Gastrocnemius medialis (tissue), 4 donors: ENCODE data around the gene HMGCLL1. TPM values are rescaled to one million over a fixed set of nuclear protein-coding genes. Genes with fewer than 3 reads are reported as not detected.

Experiments
- ATAC-seq, 2 donors: fragments of 150-250 bp; one replicate each; pipeline ENCODE4 v1.9.1; 2016
- DNase-seq, 2 donors: peaks; one replicate each; pipeline ENCODE4 v3.0.0-alpha.2; 2019
- H3K27ac ChIP-seq, 4 donors: fragments of 200-600 bp; sonication (generic); 1 replicate in 1 of 4; 2 replicates in 3 of 4; pipeline ENCODE4 v1.5.1; 2016 to 2018; ENCODE audit warnings: mild to moderate bottlenecking in 2 of 4, moderate library complexity in 1 of 4
- H3K27me3 ChIP-seq, 3 donors: fragments of 200-600 bp; sonication (generic) in 2 of 3; 1 replicate in 1 of 3; 2 replicates in 2 of 3; pipeline versions ENCODE4 v1.5.1 to v1.6.0; 2016 to 2019; ENCODE audit warnings: mild to moderate bottlenecking in 1 of 3, moderate library complexity in 1 of 3
- H3K36me3 ChIP-seq, 2 donors: fragments of 200-600 bp; sonication (generic) in 1 of 2; one replicate each; pipeline ENCODE4 v1.5.1; 2017 to 2018
- H3K4me1 ChIP-seq, 2 donors: fragments of 200-600 bp; sonication (generic) in 1 of 2; one replicate each; pipeline ENCODE4 v1.5.1; 2016 to 2017; ENCODE audit warnings: mild to moderate bottlenecking in 2 of 2
- H3K4me3 ChIP-seq, 4 donors: fragments of 200-600 bp; sonication (generic) in 3 of 4; 1 replicate in 1 of 4; 2 replicates in 3 of 4; pipeline ENCODE4 v1.5.1; 2016 to 2019; ENCODE audit warnings: mild to moderate bottlenecking in 2 of 4
- H3K9me3 ChIP-seq, 3 donors: fragments of 200-600 bp; sonication (generic) in 2 of 3; 1 replicate in 1 of 3; 2 replicates in 2 of 3; pipeline ENCODE4 v1.5.1; 2016 to 2019
- CTCF ChIP-seq, 5 experiments: fragments of 450-650 bp in 3 of 5; fragments of 200-600 bp in 2 of 5; sonication (generic) in 2 of 5; IDR thresholded peaks in 4 of 5; conservative IDR thresholded peaks in 1 of 5; 1 replicate in 4 of 5; 2 replicates in 1 of 5; pipeline ENCODE4 v1.5.1; 2016 to 2019; ENCODE audit warnings: antibody characterized with exemption in 5 of 5, mild to moderate bottlenecking in 3 of 5, moderate library complexity in 3 of 5
- POLR2A ChIP-seq, 2 donors: fragments of 450-650 bp; IDR thresholded peaks; one replicate each; pipeline ENCODE4 v1.6.1; 2017; ENCODE audit warnings: antibody characterized with exemption in 2 of 2, mild to moderate bottlenecking in 2 of 2, moderate library complexity in 2 of 2
- in situ Hi-C, 4 donors: fragments of 200-750 bp; cut with MboI; loops; one replicate each; pipeline versions ENCODE4 v1.15.0 to v1.8.0; 2017; ENCODE audit warnings: low sequenced_read_pairs in 4 of 4
- intact Hi-C: fragments of 100-400 bp; cut with DNase I; formaldehyde crosslinking; loops from one replicate; pipeline ENCODE4 v1.15.1; 2023; ENCODE audit warnings: low total_unique reads
- total RNA-seq, 4 donors: library from RNA; depleted of rRNA; stranded (reverse); fragments of >200 nt; gene quantifications; one replicate each; pipeline versions ENCODE4 v1.1.0 to v1.2.3, GENCODE V29; 2016

Gene HMGCLL1
- total RNA-seq, 4 donors from 2014 or later, result 0.53 to 3.6 (median 1.2) TPM

- DNase-seq, result no peak
- intact Hi-C loops, result no loop called here
- Histone ChIP-seq H3K9me3 (no peaks in the 10 kb centered on the region), H3K4me1 (peaks cover 0 to 3% of the 10 kb centered on the region in 2 donors), H3K36me3 (no peaks in the 10 kb centered on the region), H3K27me3 (no peaks in the 10 kb centered on the region), H3K4me3 (no peak overlapping the region), H3K27ac (peak overlapping the region; percentile 33 to 62 (median 44))
- TF ChIP-seq POLR2A (IDR thresholded peaks at IDR 0.05), result no peak
- TF ChIP-seq CTCF (IDR thresholded peaks at IDR 0.05 in 4 of 5, conservative IDR thresholded peaks at IDR 0.05 in 1 of 5), result no peak
- no peak for ATAC-seq
- in situ Hi-C loops, result no loop called here
These were observed 11.4 kb downstream of the HMGCLL1 start for GRCh38 chr6:55567558-55567957.

GRCh38 chr6:55566036-55566710 lies 12.8 kb downstream of the HMGCLL1 start:
- H3K27ac ChIP-seq, result peak overlapping the region in 3 of 4 donors; percentile 2 to 21 (median 2)
- no peak for ATAC-seq

DNA sequence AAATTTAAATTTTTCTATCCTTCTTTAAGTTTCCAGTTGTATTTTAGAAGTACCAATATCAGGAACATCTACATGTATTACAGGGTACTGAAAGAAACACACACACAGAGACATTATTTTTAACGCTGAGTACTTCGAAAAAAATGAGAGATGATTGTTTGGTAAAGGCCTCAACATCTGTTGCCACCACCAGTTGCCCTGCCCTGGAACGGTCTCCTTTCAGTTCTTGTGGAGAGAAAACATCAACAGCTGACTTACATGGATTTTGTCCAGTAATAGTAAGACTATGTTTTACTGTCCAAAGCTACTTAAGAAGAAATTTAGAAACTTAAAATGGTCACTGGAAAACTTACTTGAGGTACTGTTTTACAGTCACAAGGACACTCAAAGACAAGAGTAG lies 16.7 kb downstream of the HMGCLL1 start:
- DNase-seq, result no peak
- in situ Hi-C loops (no loop called here), intact Hi-C loops (no loop called here)
- Histone ChIP-seq H3K36me3 (no peaks in the 10 kb centered on the region), H3K27ac (no peak overlapping the region), H3K4me3 (no peak overlapping the region), H3K27me3 (no peaks in the 10 kb centered on the region), H3K9me3 (no peaks in the 10 kb centered on the region), H3K4me1 (no peaks in the 10 kb centered on the region)
- ATAC-seq, result no peak
- TF ChIP-seq CTCF (IDR thresholded peaks at IDR 0.05 in 4 of 5, conservative IDR thresholded peaks at IDR 0.05 in 1 of 5) (no peak), POLR2A (IDR thresholded peaks at IDR 0.05) (no peak)

More at GRCh38 chr6:55566036-55566710, 12.8 kb downstream of the HMGCLL1 start:
- Histone ChIP-seq H3K4me1 (peaks cover 0 to 3% of the 10 kb centered on the region in 2 donors), H3K9me3 (no peaks in the 10 kb centered on the region), H3K27me3 (no peaks in the 10 kb centered on the region), H3K4me3 (no peak overlapping the region), H3K36me3 (no peaks in the 10 kb centered on the region)
- no peak for DNase-seq
- in situ Hi-C loops (no loop called here), intact Hi-C loops (no loop called here)
- TF ChIP-seq POLR2A (IDR thresholded peaks at IDR 0.05) (no peak), CTCF (IDR thresholded peaks at IDR 0.05 in 4 of 5, conservative IDR thresholded peaks at IDR 0.05 in 1 of 5) (no peak)

GRCh38 chr6:55560290-55560885 lies 18.6 kb downstream of the HMGCLL1 start:
- no peak overlapping the region for H3K27ac ChIP-seq
- intact Hi-C loops, result no loop called here
- H3K4me1 ChIP-seq, result no peaks in the 10 kb centered on the region
- no peak for ATAC-seq
- no peaks in the 10 kb centered on the region for H3K36me3 ChIP-seq
- TF ChIP-seq POLR2A (IDR thresholded peaks at IDR 0.05) (no peak), CTCF (IDR thresholded peaks at IDR 0.05 in 4 of 5, conservative IDR thresholded peaks at IDR 0.05 in 1 of 5) (no peak)
- H3K4me3 ChIP-seq, result no peak overlapping the region
- no peaks in the 10 kb centered on the region for H3K27me3 ChIP-seq
- no peak for DNase-seq
- H3K9me3 ChIP-seq, result no peaks in the 10 kb centered on the region
- in situ Hi-C loops, result no loop called here
